Endothelial cell of umbilical vein (primary cell): Measurements from ENCODE around the gene KCNK1. TPM values are rescaled to one million over a fixed set of nuclear protein-coding genes. Genes with fewer than 3 reads are reported as not detected.

ENCODE experiments used
- BruUV-seq: library from RNA; stranded (reverse); fragments of 400-500 nt; replicated peaks from 2 replicates; lab custom pipeline; 2021; lab: Mats Ljungman, UMichigan
- CTCF ChIA-PET: fragments of 300-600, 350-600 bp; sonication (Branson Sonifier 250); formaldehyde crosslinking; loops from one replicate; lab custom pipeline; 2021; ENCODE audit warnings: antibody characterized with exemption, inconsistent platforms; lab: Charles Lee
- POLR2A ChIA-PET: fragments of 300-600, 350-600 bp; sonication (Branson Sonifier 250); formaldehyde crosslinking; loops from one replicate; lab custom pipeline; 2021; ENCODE audit warnings: antibody characterized with exemption, inconsistent platforms; lab: Charles Lee
- DNase-seq: peaks from one replicate; pipeline ENCODE4 v3.0.0-alpha.2; 2011; ENCODE audit warnings: low read depth, low spot score
- FAIRE-seq: peaks from 2 replicates; lab custom pipeline; 2011; peaks lifted over from hg19 to GRCh38; lab: Jason Lieb, UNC
- H2AFZ ChIP-seq: 2 replicates; pipeline ENCODE4 v1.6.0; 2012; ENCODE audit warnings: low read depth, low read length, control low read depth, inconsistent platforms
- H3K27ac ChIP-seq: 2 replicates; pipeline ENCODE4 v1.5.1; 2011; ENCODE audit warnings: low read depth, mild to moderate bottlenecking, control low read depth, low read length, moderate library complexity; ENCODE audit not compliant: insufficient read depth
- H3K27me3 ChIP-seq, 2 experiments: 2 replicates each; pipeline versions ENCODE4 v1.6.0 to v1.6.1; 2011; ENCODE audit warnings: low read length in 2 of 2, mixed read lengths in 1 of 2; ENCODE audit not compliant: control insufficient read depth in 2 of 2, insufficient read depth in 2 of 2
- H3K36me3 ChIP-seq, 2 experiments: 2 replicates in 1 of 2; 3 replicates in 1 of 2; pipeline ENCODE4 v1.5.1; 2011; ENCODE audit warnings: low read length in 2 of 2, mild to moderate bottlenecking in 1 of 2, moderate library complexity in 1 of 2; ENCODE audit not compliant: control insufficient read depth in 2 of 2, insufficient read depth in 2 of 2; ENCODE audit errors: extremely low read depth in 1 of 2
- H3K4me1 ChIP-seq: 3 replicates; pipeline ENCODE4 v1.5.1; 2011; ENCODE audit warnings: mild to moderate bottlenecking, low read length; ENCODE audit not compliant: control insufficient read depth, insufficient read depth; ENCODE audit errors: extremely low read depth
- H3K4me2 ChIP-seq: 2 replicates; pipeline ENCODE4 v1.6.1; 2011; ENCODE audit warnings: low read length, control low read depth, mixed read lengths; ENCODE audit not compliant: insufficient read depth
- H3K4me3 ChIP-seq, 3 experiments: fragments of 200-600 bp in 1 of 3; sonication (generic), shearing (Covaris generic) in 1 of 3; replicated peaks in 1 of 3; 2 replicates each; pipeline ENCODE4 v1.5.1; 2011 to 2016; ENCODE audit warnings: control low read depth in 3 of 3, low read length in 3 of 3, mild to moderate bottlenecking in 2 of 3, inconsistent platforms in 1 of 3, low read depth in 1 of 3, moderate library complexity in 1 of 3; ENCODE audit not compliant: insufficient read depth in 1 of 3
- H3K79me2 ChIP-seq: 2 replicates; pipeline ENCODE4 v1.6.0; 2012; ENCODE audit warnings: low read length, inconsistent platforms; ENCODE audit not compliant: control insufficient read depth, insufficient read depth
- H3K9ac ChIP-seq: replicated peaks from 2 replicates; pipeline ENCODE3; 2011; ENCODE audit warnings: low read length, control low read depth; ENCODE audit not compliant: insufficient read depth; ENCODE audit errors: extremely low read depth
- H3K9me1 ChIP-seq: replicated peaks from 3 replicates; pipeline ENCODE4 v1.6.0; 2011; ENCODE audit warnings: mild to moderate bottlenecking, low read length; ENCODE audit not compliant: control insufficient read depth, insufficient read depth; ENCODE audit errors: extremely low read depth
- H3K9me3 ChIP-seq: replicated peaks from 2 replicates; pipeline ENCODE4 v1.5.1; 2012; ENCODE audit warnings: low read length, inconsistent platforms; ENCODE audit not compliant: control insufficient read depth, insufficient read depth
- H4K20me1 ChIP-seq: replicated peaks from 2 replicates; pipeline ENCODE3; 2011; ENCODE audit warnings: mild to moderate bottlenecking, low read length; ENCODE audit not compliant: control insufficient read depth, insufficient read depth; ENCODE audit errors: extremely low read depth
- CTCF ChIP-seq, 2 donors: IDR thresholded peaks; 1 replicate in 1 of 2; 2 replicates in 1 of 2; pipeline ENCODE4 v1.5.1; 2011; ENCODE audit warnings: low read length in 2 of 2, mild to moderate bottlenecking in 2 of 2, moderate library complexity in 2 of 2, control low read depth in 1 of 2, inconsistent platforms in 1 of 2, low read depth in 1 of 2; ENCODE audit not compliant: insufficient read depth in 1 of 2; ENCODE audit errors: extremely low read depth in 1 of 2
- EZH2 ChIP-seq: IDR thresholded peaks from 2 replicates; pipeline ENCODE4 v1.6.1; 2012; ENCODE audit warnings: borderline replicate concordance, low read depth, mild to moderate bottlenecking, moderate library complexity, low read length, inconsistent platforms; ENCODE audit not compliant: severe bottlenecking
- FOS ChIP-seq: IDR thresholded peaks from 2 replicates; pipeline ENCODE4 v1.6.1; 2011; ENCODE audit warnings: mild to moderate bottlenecking, low read length, moderate library complexity, borderline replicate concordance; ENCODE audit not compliant: insufficient read depth
- GATA2 ChIP-seq: IDR thresholded peaks from 2 replicates; pipeline ENCODE4 v1.7.0; 2011; ENCODE audit warnings: low read depth, mild to moderate bottlenecking, moderate library complexity, mixed read lengths, low read length; ENCODE audit not compliant: insufficient read length, insufficient read depth
- JUN ChIP-seq: IDR thresholded peaks from 2 replicates; pipeline ENCODE4 v1.6.1; 2011; ENCODE audit warnings: borderline replicate concordance, low read depth; ENCODE audit not compliant: insufficient read length, insufficient read depth
- MAX ChIP-seq: IDR thresholded peaks from 2 replicates; pipeline ENCODE4 v1.6.1; 2011; ENCODE audit not compliant: insufficient read depth, insufficient read length
- MYC ChIP-seq: IDR thresholded peaks from one replicate; pipeline ENCODE4 v1.6.1; 2011; ENCODE audit warnings: mild to moderate bottlenecking, low read depth, low read length
- POLR2A ChIP-seq: IDR thresholded peaks from 2 replicates; pipeline ENCODE4 v1.6.1; 2012; ENCODE audit warnings: low read depth, mild to moderate bottlenecking, control low read depth, low read length
- POLR2AphosphoS5 ChIP-seq: IDR thresholded peaks from 2 replicates; pipeline ENCODE4 v1.6.1; 2012; ENCODE audit warnings: low read depth, mild to moderate bottlenecking, control low read depth, low read length, moderate library complexity; ENCODE audit not compliant: insufficient read depth
- dilution Hi-C: fragments of 300-500 bp; cut with MboI; formaldehyde crosslinking; loops from one replicate; pipeline ENCODE4 v1.15.0; 2019; ENCODE audit warnings: low sequenced_read_pairs; ENCODE audit not compliant: extremely low pct_ligation_motif_present
- intact Hi-C: fragments of 100-400 bp; cut with micrococcal nuclease; formaldehyde crosslinking; loops from one replicate; pipeline ENCODE4 v1.10.0; 2022
- polyA plus RNA-seq, 4 experiments: library from polyadenylated mRNA; depleted of rRNA in 3 of 4; stranded (reverse) in 3 of 4; unstranded in 1 of 4; fragments of >200 nt; gene quantifications; 2 replicates each; pipeline versions ENCODE4 v1.2.1 to v1.2.3, GENCODE V29; 2011 to 2012; ENCODE audit warnings: missing spikeins in 1 of 4
- total RNA-seq: library from RNA; stranded (reverse); gene quantifications from 2 replicates; pipeline ENCODE4 v1.2.3, GENCODE V29; 2021

Gene KCNK1
- total and polyA plus RNA-seq, 2 donors (not counting 3 experiments of a cell fraction or from before 2014, with no cell fraction given) = 0.83 to 2.8 TPM

- dilution Hi-C loops = no loop called here
- CTCF ChIA-PET = no interaction called here
- Histone ChIP-seq H3K79me2 (no peaks in the 10 kb centered on the region), H3K27ac (no peak overlapping the region), H3K9me1 (no peaks in the 10 kb centered on the region), H3K36me3 (no peaks in the 10 kb centered on the region), H4K20me1 (no peaks in the 10 kb centered on the region), H3K27me3 (no peaks in the 10 kb centered on the region), H3K4me3 (no peak overlapping the region), H3K9ac (no peak overlapping the region), H2AFZ (no peak overlapping the region), H3K9me3 (no peaks in the 10 kb centered on the region), H3K4me1 (no peaks in the 10 kb centered on the region), H3K4me2 (no peak overlapping the region)
- POLR2A ChIA-PET = no interaction called here
- TF ChIP-seq MAX (no peak), JUN (no peak), POLR2AphosphoS5 (no peak), GATA2 (no peak), FOS (no peak), POLR2A (no peak), EZH2 (no peak), MYC (no peak), CTCF (IDR thresholded peaks at IDR 0.05; ENCODE audit: extremely low read depth in 1 of 2, insufficient read depth in 1 of 2, low read depth in 1 of 2, low read length in 2 of 2) (no peak)
- DNase-seq (no peak), FAIRE-seq (no peak)
- intact Hi-C loops = no loop called here
- no TSS peak for BruUV-seq
Measured at GRCh38 chr1:233679591-233680373, 65.9 kb downstream of the KCNK1 start.
